NAMALWA (cell line): ENCODE results near the gene ACTN1.

Experiments used
- DNase-seq: peaks from one replicate; pipeline ENCODE4 v3.0.0-alpha.2; 2015; ENCODE audit warnings: low spot score

ACTN1 gene

GRCh38 chr14:68888883-68889282 is 90.2 kb downstream of the ACTN1 start:
- DNase-seq: no peak

GRCh38 chr14:68888025-68888850 is 90.9 kb downstream of the ACTN1 start:
- no peak for DNase-seq

- no peak for DNase-seq
These were observed 93.0 kb downstream of the ACTN1 start for GRCh38 chr14:68886109-68886434.

- no peak for DNase-seq
These were observed 93.6 kb downstream of the ACTN1 start for GRCh38 chr14:68885226-68886108.

GRCh38 chr14:68884031-68885030 is 94.8 kb downstream of the ACTN1 start:
- DNase-seq: no peak

DNA sequence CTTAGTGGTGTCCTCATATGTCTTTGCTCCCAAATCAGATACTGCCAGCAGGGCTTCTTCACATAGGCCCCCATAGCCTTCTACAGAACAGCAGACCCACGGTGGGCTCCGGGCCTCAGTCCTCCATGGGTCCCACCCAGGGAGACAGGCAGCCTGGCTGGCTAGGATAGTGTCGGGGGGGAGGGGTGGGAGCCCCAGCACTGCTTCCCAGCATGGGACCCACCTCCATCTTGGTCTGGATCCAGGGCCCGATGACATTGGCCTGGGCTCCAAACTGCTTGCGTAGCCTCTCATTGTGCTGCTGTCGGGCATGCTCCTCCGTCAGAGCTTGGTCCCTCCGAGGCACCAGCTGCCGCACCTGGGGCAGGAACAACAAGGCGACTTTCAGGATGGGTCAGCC is 96.9 kb downstream of the ACTN1 start:
- no peak for DNase-seq

DNA sequence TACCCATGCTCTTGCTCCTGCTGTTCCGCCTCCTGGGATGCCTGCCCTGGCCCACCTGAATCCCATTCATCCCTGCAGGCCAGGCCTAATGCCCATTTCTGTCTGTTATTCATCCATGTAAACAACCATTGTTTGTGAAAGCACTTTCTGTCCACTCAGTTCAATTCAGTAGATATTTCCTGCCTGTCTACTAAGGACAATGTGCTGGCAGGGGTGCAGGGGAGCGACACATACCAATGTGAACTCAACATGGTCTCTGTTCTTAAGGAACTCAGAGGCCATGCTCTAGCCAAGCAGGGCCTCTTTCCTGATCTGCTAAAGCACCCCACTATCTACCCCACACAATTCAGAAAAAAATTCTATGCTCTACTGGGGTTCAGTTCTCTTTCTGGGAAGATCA is 97.7 kb downstream of the ACTN1 start:
- DNase-seq: no peak

DNA sequence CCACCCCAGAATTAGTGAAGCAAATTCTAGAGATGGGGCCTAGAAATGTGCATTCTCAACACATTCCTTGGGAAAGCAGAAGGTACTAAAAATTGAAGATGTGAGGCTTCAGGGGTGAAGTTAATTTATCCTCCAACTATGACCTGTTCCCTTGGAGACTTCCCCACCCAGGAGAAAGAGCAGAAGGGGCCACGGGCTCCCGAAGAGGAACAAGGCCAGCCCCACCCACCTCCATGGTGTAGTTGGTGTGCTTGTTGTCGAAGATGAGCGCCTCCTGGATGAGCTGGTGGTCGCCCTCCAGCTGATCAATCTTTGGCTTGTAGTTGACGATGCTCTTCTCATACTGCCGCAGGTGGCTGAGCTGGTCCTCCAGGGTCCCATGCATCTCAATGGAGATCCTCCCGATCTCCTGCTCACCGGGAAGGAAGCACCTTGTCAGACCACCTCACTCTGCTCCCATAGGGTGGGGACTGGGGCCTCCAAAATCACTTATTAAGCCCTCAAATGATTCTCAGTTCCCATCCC is 98.5 kb downstream of the ACTN1 start:
- DNase-seq: no peak

DNA sequence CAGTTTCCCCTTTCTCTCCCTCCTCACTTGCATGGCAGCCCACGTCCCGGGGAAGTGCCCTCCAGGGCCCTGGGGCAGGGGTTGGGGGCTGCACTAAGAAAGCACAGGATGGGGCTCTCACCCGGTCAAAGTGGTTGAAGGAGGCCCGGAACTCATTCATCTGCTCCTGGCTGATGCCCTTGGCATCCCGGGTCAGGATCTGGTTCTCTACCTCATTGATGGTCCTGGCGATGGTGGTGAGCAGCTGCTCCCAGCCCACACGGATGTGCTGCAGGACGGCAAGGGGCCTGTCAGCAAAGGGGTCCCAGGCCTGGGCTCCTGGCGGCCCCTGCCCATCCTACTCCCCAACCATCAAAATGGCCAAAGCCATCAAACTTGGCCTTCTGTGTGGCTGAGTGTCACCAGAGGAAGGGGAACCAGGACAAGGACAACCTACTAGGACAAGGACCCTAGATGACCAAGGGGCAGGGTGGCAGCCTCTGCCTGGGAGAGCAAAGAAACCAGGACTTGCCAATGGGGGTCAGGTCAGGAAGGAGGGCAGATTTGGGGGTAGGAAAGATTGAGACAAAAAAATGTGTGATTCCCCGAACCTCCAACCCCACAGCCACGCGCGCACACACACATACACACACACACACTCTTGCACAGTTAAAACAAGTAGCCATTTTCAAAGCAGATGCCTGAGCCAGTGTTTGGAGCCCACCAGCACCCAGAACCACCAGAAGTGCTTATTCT is 99.1 kb downstream of the ACTN1 start:
- no peak for DNase-seq

GRCh38 chr14:68879321-68879781 is 99.8 kb downstream of the ACTN1 start:
- no peak for DNase-seq

GRCh38 chr14:68878908-68879307 is 100.2 kb downstream of the ACTN1 start:
- no peak for DNase-seq

DNA sequence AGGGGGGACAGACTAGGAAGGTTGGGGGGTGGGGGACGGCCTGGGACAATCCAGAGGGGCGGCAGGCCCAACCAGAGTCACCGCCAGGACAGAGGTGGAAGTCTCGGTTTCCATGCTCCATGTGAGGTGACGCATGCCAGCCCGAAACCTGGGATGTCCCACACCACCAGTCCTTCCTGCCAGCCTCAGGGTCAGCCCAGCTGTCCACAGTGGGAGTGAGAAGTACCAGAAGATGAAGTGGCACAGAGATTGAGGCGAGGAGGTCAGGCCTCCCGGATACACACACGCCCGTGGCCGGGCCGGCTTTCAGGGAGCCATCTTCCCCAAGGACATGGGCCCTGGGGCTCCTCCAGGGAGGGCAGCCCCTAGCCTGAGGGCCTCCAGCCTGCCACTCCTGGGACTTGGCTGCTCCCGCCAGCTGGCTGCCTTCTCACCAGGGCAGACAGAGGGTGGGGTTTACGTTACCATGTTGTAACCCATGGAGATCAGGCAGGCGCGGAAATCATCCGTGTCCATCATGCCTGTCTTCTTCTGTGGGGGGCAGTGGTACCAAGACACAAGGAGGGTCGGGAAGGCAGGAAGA is 101.0 kb downstream of the ACTN1 start:
- no peak for DNase-seq

- no peak for DNase-seq
These were observed 102.1 kb downstream of the ACTN1 start for GRCh38 chr14:68876976-68877375.

GRCh38 chr14:68874746-68875155 is 104.4 kb downstream of the ACTN1 start:
- no peak for DNase-seq

GRCh38 chr14:68873376-68873775 is 105.7 kb downstream of the ACTN1 start:
- DNase-seq: no peak

- DNase-seq: no peak
These were observed 107.7 kb downstream of the ACTN1 start for GRCh38 chr14:68871392-68871791.

DNA sequence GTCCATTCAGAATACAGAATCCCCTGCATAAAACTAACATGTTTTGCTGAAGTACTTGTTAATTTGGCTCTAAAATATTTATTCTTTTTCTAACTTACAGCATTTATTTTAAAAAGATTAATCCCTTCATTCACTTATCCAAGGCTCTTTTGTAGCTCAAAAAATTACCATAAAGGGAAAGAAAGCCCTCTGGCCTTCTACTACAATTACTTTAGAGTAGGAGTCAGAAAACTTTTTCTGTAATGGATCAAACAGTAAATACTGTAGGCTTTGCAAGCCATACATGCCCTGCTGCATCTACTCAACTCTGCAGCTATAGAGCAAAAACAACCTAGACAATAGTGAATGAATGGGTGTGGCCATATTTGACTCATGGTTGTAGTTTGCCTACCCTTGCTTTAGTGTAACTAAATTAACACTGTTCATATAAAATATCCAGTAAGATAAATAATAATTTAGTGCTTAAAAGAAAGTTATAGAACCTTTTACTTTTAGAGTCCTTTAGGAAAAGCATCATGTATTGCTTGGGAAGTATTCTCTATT is 112.0 kb downstream of the ACTN1 start:
- DNase-seq: no peak

DNA sequence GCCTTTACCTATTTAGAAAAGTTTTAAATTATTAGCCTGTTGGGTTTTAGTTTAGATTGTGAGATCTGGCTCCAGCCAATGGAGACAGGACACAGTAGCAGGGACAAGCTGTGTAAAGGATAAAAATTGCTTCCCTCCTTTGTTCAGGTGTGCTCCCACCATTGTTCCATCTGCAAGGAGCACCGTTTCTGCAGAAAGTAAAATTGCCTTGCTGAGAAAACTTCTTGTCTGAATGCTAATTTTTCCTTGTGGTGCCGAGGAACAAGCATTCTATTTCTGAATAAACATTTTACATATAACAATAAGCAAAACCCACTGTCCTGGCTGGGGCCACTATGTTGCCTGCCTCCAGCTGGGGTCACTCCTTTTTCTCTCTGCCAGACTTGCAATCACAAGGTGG is 113.6 kb downstream of the ACTN1 start:
- no peak for DNase-seq

DNA sequence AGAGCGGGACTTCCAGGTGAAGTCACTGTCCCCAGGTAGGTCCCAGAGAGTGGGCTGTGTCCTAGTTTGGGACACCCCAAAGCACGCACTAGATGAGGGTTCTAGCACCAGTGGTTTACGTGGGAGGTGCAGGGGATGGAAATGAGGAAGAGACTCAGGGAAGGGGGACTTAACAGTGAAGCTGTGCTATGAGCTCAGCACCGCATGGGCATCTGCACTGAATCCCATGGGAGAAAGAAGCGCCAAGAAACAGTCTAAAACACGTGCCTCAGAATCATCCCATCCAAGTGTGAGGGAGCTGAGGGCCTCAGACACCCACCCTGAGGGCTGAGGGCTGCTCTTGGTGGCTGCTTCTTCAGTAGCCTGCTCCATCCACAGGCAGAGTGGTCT is 114.7 kb downstream of the ACTN1 start:
- no peak for DNase-seq

- DNase-seq: no peak
These were observed 115.3 kb downstream of the ACTN1 start for GRCh38 chr14:68863610-68864360.
